ENCODE measurements around the gene FAP. TPM values are rescaled to one million over a fixed set of nuclear protein-coding genes. Genes with fewer than 3 reads are reported as not detected.

The FAP gene
- total and polyA plus RNA-seq, 2 of the 8 experiments (the other 6 are each of a cell fraction or from before 2014, with no cell fraction given): not detected

GRCh38 chr2:162159446-162159845, 83.8 kb downstream of the FAP start:
- Histone ChIP-seq H3K4me3 (ENCODE audit: extremely low read depth in 1 of 4, insufficient read depth in 2 of 4, low read depth in 3 of 4, low read length in 4 of 4) (no peak overlapping the region), H4K20me1 (replicated peaks in 1 of 2; ENCODE audit: control insufficient read depth in 1 of 2, insufficient read depth in 2 of 2, low read length in 2 of 2) (no peaks in the 10 kb centered on the region), H4K8ac (ENCODE audit: extremely low read depth, insufficient read depth, low read length) (no peak overlapping the region), H3K23me2 (ENCODE audit: low read depth, low read length) (no peaks in the 10 kb centered on the region), H4K5ac (ENCODE audit: insufficient read length, low read depth, low read length) (no peak overlapping the region), H2AK5ac (ENCODE audit: low read depth, low read length) (no peak overlapping the region), H2AFZ (ENCODE audit: low read length) (peak overlapping the region; percentile 32; the same call in 1 of the 2 replicates), H3K27ac (ENCODE audit: low read depth, low read length) (no peak overlapping the region), H2BK12ac (ENCODE audit: low read depth, low read length) (no peak overlapping the region), H3K14ac (ENCODE audit: insufficient read length) (no peak overlapping the region), H4K91ac (replicated peaks; ENCODE audit: insufficient read length, low read length) (no peak overlapping the region), H3K36me3 (ENCODE audit: control insufficient read depth in 2 of 4, insufficient read depth in 4 of 4, low read length in 3 of 4) (no peaks in the 10 kb centered on the region), H3K9ac (replicated peaks in 1 of 4; ENCODE audit: extremely low read depth in 1 of 4, low read depth in 3 of 4, low read length in 3 of 4) (no peak overlapping the region), H3K79me1 (ENCODE audit: low read depth, low read length) (no peaks in the 10 kb centered on the region), H3K4me2 (ENCODE audit: insufficient read depth in 1 of 2, low read depth in 2 of 2, low read length in 2 of 2) (no peak overlapping the region), H2BK120ac (replicated peaks; ENCODE audit: low read depth, low read length) (no peak overlapping the region), H3K79me2 (ENCODE audit: control insufficient read depth in 1 of 2, insufficient read depth in 2 of 2, low read length in 2 of 2) (no peaks in the 10 kb centered on the region), H3K27me3 (replicated peaks in 1 of 4; ENCODE audit: control insufficient read depth in 3 of 4, extremely low read depth in 1 of 4, insufficient read depth in 3 of 4, low read length in 3 of 4) (no peaks in the 10 kb centered on the region), H2BK15ac (ENCODE audit: low read length) (no peak overlapping the region), H3K9me3 (ENCODE audit: insufficient read depth in 2 of 2, low read depth in 1 of 2, low read length in 1 of 2) (no peaks in the 10 kb centered on the region), H3K18ac (ENCODE audit: extremely low read depth, low read length) (no peak overlapping the region), H3K23ac (ENCODE audit: insufficient read length) (no peak overlapping the region), H3K4ac (replicated peaks; ENCODE audit: insufficient read length, low read depth, low read length) (no peak overlapping the region), H2BK20ac (ENCODE audit: low read length) (no peak overlapping the region), H2BK5ac (ENCODE audit: low read depth, low read length) (no peak overlapping the region), H3K4me1 (replicated peaks in 1 of 4; ENCODE audit: control insufficient read depth in 3 of 4, insufficient read depth in 4 of 4, low read length in 3 of 4) (no peaks in the 10 kb centered on the region), H3K56ac (replicated peaks; ENCODE audit: insufficient read length, low read depth, low read length) (no peak overlapping the region)
- no peak for TF ChIP-seq KDM5A (IDR thresholded peaks at IDR 0.05; ENCODE audit: low read length)
- TF ChIP-seq TCF12 (IDR thresholded peaks at IDR 0.05; ENCODE audit: low read depth, low read length): no peak
- TF ChIP-seq, protein P1, sequence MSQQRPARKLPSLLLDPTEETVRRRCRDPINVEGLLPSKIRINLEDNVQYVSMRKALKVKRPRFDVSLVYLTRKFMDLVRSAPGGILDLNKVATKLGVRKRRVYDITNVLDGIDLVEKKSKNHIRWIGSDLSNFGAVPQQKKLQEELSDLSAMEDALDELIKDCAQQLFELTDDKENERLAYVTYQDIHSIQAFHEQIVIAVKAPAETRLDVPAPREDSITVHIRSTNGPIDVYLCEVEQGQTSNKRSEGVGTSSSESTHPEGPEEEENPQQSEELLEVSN (IDR thresholded peaks at IDR 0.05): no peak
- no peak for TF ChIP-seq EZH2 (IDR thresholded peaks at IDR 0.05; ENCODE audit: low read depth, low read length, severe bottlenecking)
- TF ChIP-seq SP4 (IDR thresholded peaks at IDR 0.05; ENCODE audit: low read length): no peak
- TF ChIP-seq SRF (IDR thresholded peaks at IDR 0.05; ENCODE audit: low read depth, low read length): no peak
- no peak for TF ChIP-seq CEBPB (IDR thresholded peaks at IDR 0.05; ENCODE audit: low read depth, low read length)
- no peak for TF ChIP-seq NANOG (IDR thresholded peaks at IDR 0.05; ENCODE audit: insufficient read depth, low read depth, low read length, poor library complexity, severe bottlenecking)
- TF ChIP-seq SIX5 (IDR thresholded peaks at IDR 0.05; ENCODE audit: low read depth, low read length): no peak
- no peak for TF ChIP-seq HDAC6 (IDR thresholded peaks at IDR 0.05; ENCODE audit: low read depth, low read length)
- TF ChIP-seq TEAD4 (IDR thresholded peaks at IDR 0.05; ENCODE audit: low read depth, low read length): no peak
- TF ChIP-seq EGR1 (IDR thresholded peaks at IDR 0.05; ENCODE audit: borderline replicate concordance, low read depth, low read length): no peak
- no peak for TF ChIP-seq SIRT6 (IDR thresholded peaks at IDR 0.05; ENCODE audit: low read length)
- whole genome bisulfite sequencing, 2 experiments (ENCODE audit: extremely low coverage in 1 of 2, insufficient coverage in 1 of 2, insufficient read length in 1 of 2, insufficient replicate concordance in 2 of 2, low coverage in 1 of 2, low lambda C conversion rate in 2 of 2, missing lambda C conversion rate in 1 of 2): 94% methylated on average over 6 of the region's 6 CpGs; no CpG with 5 or more reads in 1 of the 2 experiments
- ChIA-PET CTCF (ENCODE audit: partially characterized antibody) (interaction anchor here (0.6 to 1.4 kb wide), 3 partner anchors 95 to 451 kb away, joined by 3 read pairs; no protein-coding TSS in a partner anchor), POLR2A (ENCODE audit: partially characterized antibody) (no interaction called here)
- DNase-seq (ENCODE audit: low read depth in 1 of 2, low spot score in 2 of 2): no peak
- no peak for FAIRE-seq

All from H1 (cell line).